ENCODE measurements around the gene AURKA.

AURKA gene

GRCh38 chr20:56423886-56424285 is 31.9 kb upstream of the AURKA start:
- Histone ChIP-seq H2AFZ (no peak overlapping the region), H3K9ac (no peak overlapping the region), H3K27me3 (ENCODE audit: control insufficient read depth, insufficient read depth, low read length) (no peaks in the 10 kb centered on the region), H3K27ac (no peak overlapping the region), H3K4me3 (ENCODE audit: low read depth, low read length) (no peak overlapping the region), H3K9me3 (ENCODE audit: control insufficient read depth, low read length) (no peaks in the 10 kb centered on the region), H3K4me1 (no peaks in the 10 kb centered on the region), H3K36me3 (ENCODE audit: control insufficient read depth, insufficient read depth, low read length) (no peaks in the 10 kb centered on the region), H3K4me2 (ENCODE audit: low read length) (no peak overlapping the region), H3K79me2 (no peaks in the 10 kb centered on the region)
- TF ChIP-seq CTCF (IDR thresholded peaks at IDR 0.05) = no peak

- Histone ChIP-seq H3K9ac (no peak overlapping the region), H3K27ac (no peak overlapping the region), H3K27me3 (ENCODE audit: control insufficient read depth, insufficient read depth, low read length) (no peaks in the 10 kb centered on the region), H3K4me1 (no peaks in the 10 kb centered on the region), H3K4me3 (ENCODE audit: low read depth, low read length) (no peak overlapping the region), H3K9me3 (ENCODE audit: control insufficient read depth, low read length) (no peaks in the 10 kb centered on the region), H3K4me2 (ENCODE audit: low read length) (no peak overlapping the region), H2AFZ (no peak overlapping the region), H3K79me2 (no peaks in the 10 kb centered on the region), H3K36me3 (ENCODE audit: control insufficient read depth, insufficient read depth, low read length) (no peaks in the 10 kb centered on the region)
- TF ChIP-seq CTCF (IDR thresholded peaks at IDR 0.05) = no peak
Observed at GRCh38 chr20:56423211-56423610, 31.2 kb upstream of the AURKA start.

DNA sequence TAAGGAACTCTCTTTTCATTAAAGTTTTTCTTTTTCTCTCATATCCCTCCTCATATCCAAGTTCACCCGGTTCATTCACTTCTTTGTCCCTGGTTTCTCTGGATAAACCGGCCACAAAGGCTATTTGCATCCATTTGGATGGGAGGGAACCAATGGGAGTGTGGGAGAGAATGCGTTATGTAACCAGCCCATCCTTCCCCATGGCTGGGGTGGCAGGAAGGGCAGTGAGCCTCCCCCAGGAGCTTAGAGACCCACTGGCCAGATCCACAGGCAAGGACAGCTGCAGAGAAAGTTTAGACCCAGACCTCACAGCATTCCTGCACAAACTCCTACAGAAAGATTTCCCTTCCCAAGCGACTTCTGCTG is 30.8 kb upstream of the AURKA start:
- H3K4me1 ChIP-seq = no peaks in the 10 kb centered on the region
- H3K4me3 ChIP-seq (ENCODE audit: low read depth, low read length) = no peak overlapping the region
- no peak for TF ChIP-seq CTCF (IDR thresholded peaks at IDR 0.05)
- no peaks in the 10 kb centered on the region for H3K79me2 ChIP-seq
- H3K36me3 ChIP-seq (ENCODE audit: control insufficient read depth, insufficient read depth, low read length) = no peaks in the 10 kb centered on the region
- no peak overlapping the region for H3K4me2 ChIP-seq (ENCODE audit: low read length)
- no peak overlapping the region for H3K9ac ChIP-seq
- no peaks in the 10 kb centered on the region for H3K9me3 ChIP-seq (ENCODE audit: control insufficient read depth, low read length)
- H3K27ac ChIP-seq = no peak overlapping the region
- H3K27me3 ChIP-seq (ENCODE audit: control insufficient read depth, insufficient read depth, low read length) = no peaks in the 10 kb centered on the region
- no peak overlapping the region for H2AFZ ChIP-seq

DNA sequence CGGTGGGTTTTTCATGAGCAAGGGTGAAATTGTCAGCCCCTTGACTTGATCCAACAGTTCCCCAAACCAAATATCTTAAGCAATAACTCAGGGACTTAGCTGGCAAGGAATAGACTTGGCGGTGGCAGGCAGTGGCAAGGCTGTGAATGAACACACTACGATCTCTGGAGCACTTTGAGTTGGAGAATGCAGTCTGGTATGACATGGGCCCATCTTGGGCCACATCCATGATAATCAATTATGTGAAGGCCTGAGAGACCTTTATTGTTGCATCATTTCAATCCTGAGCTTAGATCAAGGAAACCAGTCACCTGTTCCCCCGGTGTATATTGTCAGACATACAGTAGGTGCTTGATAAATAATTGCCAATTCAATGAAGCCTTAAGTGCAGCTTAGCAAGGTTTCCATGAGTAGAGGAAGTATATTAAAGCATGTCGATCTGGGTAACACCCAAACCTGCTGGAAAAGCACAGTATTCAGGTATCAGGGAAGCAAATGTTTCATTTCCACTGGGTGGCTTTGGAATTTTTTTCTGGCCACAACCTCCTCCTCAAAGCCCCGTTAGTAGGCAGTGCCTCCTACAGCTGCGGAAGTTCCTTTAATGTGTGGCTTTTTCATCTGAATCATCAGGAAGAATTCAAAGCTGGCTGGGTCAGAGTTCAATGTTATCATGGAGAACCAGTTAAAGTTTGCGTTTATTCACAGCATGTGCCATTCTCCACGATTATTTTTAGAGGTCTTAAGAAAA is 30.2 kb upstream of the AURKA start:
- H3K27ac ChIP-seq = no peak overlapping the region
- H2AFZ ChIP-seq = no peak overlapping the region
- no peaks in the 10 kb centered on the region for H3K27me3 ChIP-seq (ENCODE audit: control insufficient read depth, insufficient read depth, low read length)
- no peaks in the 10 kb centered on the region for H3K4me1 ChIP-seq
- no peaks in the 10 kb centered on the region for H3K9me3 ChIP-seq (ENCODE audit: control insufficient read depth, low read length)
- no peak overlapping the region for H3K9ac ChIP-seq
- H3K4me2 ChIP-seq (ENCODE audit: low read length) = no peak overlapping the region
- TF ChIP-seq CTCF (IDR thresholded peaks at IDR 0.05) = no peak
- H3K79me2 ChIP-seq = no peaks in the 10 kb centered on the region
- H3K36me3 ChIP-seq (ENCODE audit: control insufficient read depth, insufficient read depth, low read length) = no peaks in the 10 kb centered on the region
- no peak overlapping the region for H3K4me3 ChIP-seq (ENCODE audit: low read depth, low read length)
